Measurements from ENCODE around the gene KLF16.
A peak's percentile ranks its signal among the peaks of the same experiment; 100 is the strongest.

KLF16 gene

DNA sequence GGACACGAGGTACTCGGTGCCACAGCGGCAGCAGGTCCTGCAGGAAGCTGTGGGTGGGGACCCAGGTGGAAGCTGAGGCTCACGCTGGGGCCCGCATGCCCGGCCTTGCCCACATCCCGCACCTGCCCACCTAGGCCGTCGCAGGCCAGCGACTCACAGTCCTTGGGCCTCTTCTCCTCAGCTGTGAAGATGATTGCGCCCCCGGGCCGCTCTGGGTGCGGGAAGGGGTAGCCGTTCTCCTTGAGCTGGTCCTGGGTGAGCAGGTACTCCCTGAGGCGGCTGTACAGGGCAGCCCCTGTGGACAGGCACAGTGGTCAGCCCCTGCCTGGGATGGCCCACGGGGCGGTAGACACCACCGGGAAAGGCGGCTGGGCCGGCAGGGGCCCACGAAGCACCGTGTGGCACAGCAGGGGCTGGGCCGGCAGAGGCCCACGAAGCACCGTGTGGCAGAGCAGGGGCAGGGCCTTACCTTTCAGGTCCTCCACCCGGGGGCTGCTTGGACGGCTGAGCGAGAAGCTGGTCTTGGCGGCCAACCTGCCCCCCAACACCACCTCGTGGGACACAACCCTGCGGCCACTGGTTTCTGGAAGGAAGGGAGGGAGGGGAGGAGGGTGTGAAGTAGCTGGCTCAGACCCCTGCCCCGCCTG, 44.7 kb downstream of the KLF16 start:
- no peak for DNase-seq

DNA sequence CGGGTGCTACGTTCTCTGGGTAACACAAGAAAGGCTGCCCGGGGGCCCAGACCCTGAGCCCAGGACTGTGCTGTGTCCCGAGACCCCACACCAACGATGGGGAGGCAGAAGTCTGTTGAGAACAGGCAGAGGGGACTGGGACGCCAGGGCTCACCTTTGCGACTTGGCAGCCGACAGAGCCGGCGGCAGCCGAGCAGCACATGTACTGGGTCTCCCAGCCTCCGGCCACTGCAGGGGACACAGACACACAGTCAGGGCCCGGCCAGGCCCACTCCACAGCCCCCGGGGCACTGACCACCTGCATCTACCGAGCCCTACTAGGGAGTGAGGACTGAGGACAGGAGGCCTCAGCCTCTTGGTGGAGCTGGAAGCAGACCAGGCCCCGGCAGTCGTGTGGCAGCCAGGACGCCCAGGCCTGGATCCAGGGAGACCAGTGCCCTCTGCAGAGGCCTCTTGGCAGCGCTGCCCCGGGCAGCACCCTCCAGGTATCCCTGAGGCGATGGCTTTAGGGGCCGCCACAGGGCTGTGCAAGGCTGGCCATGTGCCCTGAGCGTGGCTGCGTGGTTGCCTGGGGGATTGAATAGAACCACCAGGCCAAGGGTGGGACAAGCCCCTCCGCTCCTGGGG, 45.7 kb downstream of the KLF16 start:
- DNase-seq, result no peak

DNA sequence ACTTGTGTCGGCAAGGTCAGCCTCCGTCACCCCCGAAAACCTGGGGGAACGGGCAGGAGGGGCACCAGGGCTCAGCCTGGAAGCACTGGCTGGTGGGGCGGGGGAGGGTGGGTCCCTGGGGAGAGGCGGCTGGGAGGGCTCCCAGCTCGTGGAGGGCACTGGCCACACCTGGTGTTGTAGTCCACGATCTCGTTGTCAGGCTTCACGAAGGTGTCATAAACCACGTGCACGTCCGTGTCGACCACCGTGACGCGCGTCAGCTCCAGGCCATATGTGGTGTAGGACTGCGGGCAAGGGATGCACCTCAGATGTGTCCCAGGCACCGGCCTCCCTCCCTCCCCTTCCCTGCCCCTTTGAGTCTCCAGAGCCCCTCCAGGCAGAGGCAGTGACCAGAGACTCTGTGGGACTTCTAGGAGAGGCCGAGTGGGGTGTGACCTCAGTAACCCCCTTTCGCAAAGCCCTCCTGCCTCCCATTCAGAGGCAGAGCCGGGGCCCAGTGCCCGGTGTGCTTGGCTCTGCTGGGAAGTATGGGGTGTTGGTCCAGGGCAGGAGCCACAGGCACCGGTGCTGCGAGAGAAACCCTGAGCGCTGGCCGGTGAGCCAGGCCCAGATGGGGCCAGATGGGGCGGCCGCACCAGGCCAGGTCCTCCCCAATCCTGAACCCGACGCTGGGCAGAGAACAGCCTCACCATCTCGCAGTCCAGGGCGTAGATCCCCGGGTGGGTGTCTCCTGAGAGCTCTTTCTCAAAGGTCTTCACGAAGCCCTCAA, 46.7 kb downstream of the KLF16 start:
- no peak for DNase-seq

DNA sequence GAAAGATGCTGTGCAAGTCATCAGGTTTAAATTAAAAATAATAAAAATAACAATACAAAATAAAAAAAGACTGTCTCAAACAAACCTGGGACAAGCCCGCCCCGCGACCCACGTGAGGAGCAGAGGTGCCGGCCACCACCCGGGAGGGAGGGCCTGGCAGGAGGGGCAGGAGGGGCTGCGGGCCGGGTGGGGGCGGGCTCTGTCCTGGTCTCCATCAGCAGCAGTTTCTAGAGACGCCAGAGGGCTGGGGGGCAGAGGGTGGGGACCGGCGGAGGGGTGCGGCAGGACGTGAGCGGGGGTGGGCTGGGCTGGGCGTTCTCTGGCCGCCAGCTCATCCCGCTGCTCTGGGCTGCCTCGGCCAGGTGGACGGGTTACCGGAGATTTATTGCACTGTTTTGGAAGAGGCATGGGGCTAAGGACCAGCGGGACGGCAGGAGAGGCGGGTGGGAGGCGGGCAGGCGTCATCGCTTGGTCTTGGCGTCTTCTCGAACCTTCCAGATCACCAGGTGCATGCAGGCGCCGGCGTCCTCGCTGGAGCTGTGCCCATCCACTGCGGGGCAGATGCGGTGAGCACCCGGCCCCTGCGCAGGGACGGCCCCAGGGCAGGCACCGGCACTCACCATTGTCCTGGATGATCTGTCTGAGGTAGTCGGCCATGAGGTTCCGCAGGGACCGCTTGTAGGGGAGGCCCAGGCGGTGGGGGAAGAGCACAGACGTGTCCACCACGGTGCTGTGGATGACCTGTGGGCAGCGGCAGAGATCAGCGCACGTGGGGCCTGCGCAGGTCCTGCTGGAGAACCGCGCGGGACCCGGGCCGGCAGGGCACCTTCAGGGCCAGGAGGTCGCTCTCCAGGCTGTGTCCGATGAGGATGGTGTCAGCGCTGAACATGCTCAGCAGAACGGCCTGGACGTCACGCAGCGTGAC, 47.5 kb downstream of the KLF16 start:
- no peak for DNase-seq

DNA sequence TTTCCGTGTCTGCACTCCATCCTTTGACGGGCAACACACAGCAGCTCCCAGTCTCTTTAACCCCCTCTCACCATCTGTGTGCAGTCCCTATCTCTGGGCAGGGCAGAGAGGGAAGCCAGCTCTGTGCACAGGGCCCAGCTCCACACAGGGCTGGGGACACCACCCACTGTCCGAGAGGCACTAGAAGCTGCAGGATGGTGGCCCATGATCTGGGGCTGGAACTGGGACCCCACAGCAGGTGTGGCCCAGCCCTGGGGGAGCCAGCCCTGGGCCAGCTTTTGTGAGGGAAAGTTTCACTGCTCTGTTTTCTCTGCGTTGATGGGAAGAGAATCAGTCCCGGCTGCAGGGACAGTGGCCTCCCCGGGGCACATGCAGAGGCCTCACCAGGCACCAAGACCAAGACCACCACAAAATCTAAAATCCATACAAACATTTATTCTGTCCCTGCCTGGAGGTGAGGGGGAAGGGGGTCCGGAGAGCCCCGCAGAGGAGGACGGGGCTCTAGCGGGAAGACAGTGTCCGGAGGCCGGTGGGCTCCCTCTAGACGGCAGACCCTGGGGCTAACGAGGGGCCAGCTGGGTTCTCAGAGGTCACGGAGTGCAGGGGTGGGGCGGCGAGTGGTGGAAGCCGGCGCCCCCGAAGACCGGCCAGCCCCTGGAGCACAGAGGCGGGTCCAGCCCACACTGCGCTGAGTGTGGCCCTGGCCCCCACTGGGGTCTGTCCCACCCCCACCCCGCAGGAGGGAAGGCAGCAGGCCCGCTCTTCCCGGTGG, 48.4 kb downstream of the KLF16 start:
- no peak for DNase-seq

- DNase-seq, result no peak
Measured at GRCh38 chr19:1814391-1814790, 49.0 kb downstream of the KLF16 start.

- no peak for DNase-seq
Measured at GRCh38 chr19:1813192-1814182, 49.9 kb downstream of the KLF16 start.

GRCh38 chr19:1812426-1813191, 50.8 kb downstream of the KLF16 start:
- peak; percentile 96 for DNase-seq

DNA sequence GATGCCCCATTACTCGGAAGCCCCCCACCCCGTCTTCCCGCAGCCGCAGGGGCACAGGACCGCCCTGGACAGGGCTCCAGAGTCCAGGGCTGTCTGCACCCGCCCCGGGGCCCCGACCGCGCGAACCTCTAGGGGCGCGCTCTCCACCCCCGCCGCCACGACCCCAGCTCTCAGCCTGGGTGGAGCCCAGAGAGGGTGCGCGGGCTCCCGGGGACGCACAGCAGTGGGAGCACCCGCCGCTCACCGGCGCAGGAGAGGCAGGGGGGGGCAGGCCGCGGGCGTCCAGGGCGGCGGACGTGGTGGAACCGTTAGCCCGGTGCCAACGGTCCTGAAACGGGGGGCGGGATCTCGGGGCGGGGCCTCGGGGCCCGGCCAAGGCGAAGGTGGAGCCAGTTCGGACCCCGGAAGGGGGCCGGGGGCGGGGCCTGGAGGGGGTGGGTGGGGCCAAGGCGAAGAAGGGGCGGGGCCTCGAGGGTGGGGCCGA, 51.4 kb downstream of the KLF16 start, which contains the start of gene ATP8B3:
ATP8B3 (minus strand) TSS at position 335 of the 484 bp plus-strand sequence. CDS start 540 bp downstream, outside the sequence.
- peak; percentile 90 for DNase-seq

DNA sequence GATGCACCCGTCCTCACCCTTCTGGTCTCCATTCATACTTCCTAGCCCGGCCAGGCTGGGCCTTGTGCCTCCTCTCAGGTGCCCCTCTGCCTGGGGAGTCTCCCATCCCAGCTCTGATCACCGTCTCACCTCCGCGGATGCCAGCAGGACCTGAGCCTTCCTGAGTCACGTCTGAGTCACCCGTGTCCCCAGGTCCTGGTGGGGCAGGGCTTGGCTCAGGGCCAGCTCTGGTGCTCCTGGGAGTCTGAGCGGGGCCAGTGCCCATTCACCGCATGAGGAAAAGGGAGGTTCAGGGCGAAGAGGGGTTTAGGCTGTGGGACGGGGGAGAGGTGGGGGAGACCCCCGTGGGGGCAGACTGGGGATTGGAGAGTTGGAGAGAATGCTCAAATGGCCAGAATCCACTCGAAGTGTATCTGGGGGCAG, 51.9 kb downstream of the KLF16 start:
- DNase-seq, result peak; percentile 37

GRCh38 chr19:1810439-1811160, 52.8 kb downstream of the KLF16 start:
- DNase-seq, result no peak

GRCh38 chr19:1809678-1810077, 53.7 kb downstream of the KLF16 start:
- DNase-seq, result no peak

- DNase-seq, result no peak
Measured at GRCh38 chr19:1808395-1808731, 55.0 kb downstream of the KLF16 start.

GRCh38 chr19:1807695-1808394, 55.5 kb downstream of the KLF16 start:
- no peak for DNase-seq

GRCh38 chr19:1807030-1807694, 56.2 kb downstream of the KLF16 start:
- DNase-seq, result no peak

DNA sequence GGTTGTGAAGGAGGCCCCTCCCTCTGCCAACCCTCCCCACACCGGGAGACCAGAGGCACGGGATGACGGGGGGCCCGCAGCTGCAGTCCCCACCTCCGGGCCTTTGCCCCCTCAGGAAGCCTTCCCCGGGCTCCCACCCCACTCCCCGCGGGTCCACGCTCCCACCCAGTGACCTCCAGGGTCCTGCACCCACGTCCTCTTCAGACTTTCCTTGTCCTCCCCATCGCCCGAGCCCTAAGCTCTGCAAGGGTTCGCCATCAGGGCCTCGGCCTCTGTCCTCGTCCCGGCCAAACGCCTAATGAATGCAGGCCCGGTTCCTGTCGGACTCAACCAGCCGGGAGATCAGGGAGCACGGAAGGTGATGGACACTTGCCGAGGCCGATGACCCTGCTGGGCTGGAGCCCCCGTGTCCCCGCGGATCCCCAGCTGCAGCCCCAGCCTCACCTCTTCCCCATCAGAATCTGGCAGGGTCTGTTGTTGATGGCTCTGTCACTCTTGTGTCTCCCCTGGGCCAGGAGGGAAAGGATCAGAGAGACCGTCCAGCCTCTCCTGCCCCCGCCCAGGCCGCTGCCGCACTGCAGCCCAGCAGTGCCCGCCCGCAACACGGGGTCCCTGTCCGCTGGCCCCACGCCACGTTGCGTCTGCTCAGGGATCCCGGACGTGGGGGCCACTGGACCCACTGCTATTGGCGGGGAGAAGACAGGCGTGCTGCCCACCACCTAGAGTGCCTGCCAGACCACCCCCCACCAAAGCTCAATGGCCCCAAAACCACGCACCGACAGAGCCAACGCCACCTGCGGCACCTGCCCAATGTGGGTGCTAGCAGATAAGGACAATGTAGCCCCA, 57.0 kb downstream of the KLF16 start:
- no peak for DNase-seq

Measured in activated CD4-positive, alpha-beta T cell treated with anti-CD3 and anti-CD28 coated beads, Interleukin-2, Interleukin-6, amounts not matched to agents 100 ng/mL and 50 ng/mL, durations not matched to agents 16 hours and 8 hours (primary cell).